Ammon's horn (tissue), 1 donor: Measurements from ENCODE around the gene OFD1.

ENCODE experiments used
- DNase-seq: peaks from one replicate; pipeline ENCODE4 v3.0.0-alpha.2; 2016; ENCODE audit warnings: low spot score

The OFD1 gene

DNA sequence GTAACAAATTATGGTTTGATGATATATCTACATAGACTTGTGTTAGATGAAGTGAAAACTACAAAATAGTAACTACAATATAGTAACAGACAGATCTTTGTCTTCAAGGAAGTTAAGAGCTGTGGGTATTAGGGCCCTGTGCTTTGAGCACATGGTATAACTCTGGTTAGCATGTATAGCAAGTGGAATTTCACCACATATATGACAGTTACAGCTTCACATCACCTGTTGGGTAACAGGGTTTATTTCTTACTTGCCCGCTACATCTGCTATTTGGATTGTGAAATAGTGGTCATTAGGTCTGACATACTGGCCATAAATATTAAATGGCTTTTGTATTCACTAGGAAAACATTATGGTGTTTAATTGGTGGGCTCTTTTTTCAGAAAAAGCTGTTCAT, 20.2 kb downstream of the OFD1 start:
- no peak for DNase-seq

DNA sequence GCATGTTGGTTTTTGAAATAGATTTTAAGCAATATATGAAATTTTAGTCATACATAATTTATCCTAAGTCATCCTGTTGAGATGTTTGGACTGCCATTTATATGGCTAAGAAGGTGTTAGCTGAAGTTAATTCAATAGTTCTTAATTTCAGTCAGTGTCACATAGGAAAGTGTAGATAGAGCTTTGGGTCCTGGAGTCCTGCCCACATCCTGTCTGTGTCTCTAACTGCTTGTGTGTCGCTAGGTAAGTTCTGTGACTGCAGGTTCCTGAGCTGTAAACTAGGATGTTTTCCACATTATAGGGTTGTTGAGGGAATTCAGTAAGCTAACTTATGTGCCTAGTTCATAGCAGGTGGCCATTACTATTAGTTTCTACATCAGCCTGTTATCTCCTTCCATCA, 20.7 kb downstream of the OFD1 start:
- DNase-seq, result no peak

DNA sequence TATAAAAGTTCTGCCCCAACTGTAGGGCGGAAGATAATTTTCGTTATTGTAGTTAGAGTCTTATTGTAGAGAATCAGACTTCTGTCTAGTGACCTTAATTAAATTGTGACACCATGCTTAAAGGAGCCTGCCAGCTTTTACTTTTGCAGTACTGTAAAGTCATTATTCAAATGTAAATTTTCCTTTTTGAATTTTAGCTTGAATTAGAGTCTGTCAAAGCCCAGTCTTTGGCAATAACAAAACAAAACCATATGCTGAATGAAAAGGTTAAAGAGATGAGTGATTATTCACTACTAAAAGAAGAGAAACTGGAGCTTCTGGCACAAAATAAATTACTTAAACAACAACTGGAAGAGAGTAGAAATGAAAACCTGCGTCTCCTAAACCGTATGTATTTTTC, 21.8 kb downstream of the OFD1 start:
- no peak for DNase-seq

DNA sequence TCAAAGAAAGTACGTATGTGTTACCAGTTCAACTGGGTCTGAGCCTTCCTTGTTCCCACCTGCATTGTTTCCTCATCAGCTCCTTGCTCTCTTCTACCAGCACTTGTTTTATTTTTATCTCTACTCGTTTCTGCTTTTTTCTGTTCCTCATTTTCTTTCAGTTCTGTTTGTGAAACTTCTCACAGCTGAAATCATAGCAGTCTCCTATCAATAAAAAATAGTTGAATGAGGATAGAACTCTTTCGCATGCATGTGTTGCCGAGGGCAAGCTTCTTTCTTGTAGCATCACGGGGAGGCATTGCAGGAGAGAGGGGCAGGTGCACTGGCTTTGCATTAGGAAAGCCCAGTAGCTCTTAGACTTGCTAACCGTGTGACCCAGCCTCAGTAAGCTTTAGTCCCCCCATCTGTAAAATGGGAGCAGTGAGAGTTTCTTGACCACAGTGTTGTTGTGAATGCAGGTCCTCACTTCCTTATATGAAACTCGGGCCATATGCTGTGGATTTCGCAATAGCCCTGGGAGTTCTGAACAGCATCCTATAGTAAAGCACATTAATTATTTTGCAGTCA, 24.7 kb downstream of the OFD1 start:
- no peak for DNase-seq

DNA sequence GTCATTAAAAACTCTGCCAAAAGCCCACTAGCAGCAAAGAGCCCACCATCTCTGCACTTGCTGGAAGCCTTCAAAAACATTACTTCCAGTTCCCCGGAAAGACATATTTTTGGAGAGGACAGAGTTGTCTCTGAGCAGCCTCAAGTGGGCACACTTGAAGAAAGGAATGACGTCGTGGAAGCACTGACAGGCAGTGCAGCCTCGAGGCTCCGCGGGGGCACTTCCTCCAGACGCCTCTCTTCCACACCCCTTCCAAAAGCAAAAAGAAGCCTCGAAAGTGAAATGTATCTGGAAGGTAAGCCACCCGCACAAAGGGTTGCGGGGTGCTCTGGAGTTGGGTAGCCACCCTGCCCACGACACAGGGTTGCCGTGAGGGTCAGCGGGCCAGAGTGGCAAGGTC, 25.9 kb downstream of the OFD1 start:
- no peak for DNase-seq

DNA sequence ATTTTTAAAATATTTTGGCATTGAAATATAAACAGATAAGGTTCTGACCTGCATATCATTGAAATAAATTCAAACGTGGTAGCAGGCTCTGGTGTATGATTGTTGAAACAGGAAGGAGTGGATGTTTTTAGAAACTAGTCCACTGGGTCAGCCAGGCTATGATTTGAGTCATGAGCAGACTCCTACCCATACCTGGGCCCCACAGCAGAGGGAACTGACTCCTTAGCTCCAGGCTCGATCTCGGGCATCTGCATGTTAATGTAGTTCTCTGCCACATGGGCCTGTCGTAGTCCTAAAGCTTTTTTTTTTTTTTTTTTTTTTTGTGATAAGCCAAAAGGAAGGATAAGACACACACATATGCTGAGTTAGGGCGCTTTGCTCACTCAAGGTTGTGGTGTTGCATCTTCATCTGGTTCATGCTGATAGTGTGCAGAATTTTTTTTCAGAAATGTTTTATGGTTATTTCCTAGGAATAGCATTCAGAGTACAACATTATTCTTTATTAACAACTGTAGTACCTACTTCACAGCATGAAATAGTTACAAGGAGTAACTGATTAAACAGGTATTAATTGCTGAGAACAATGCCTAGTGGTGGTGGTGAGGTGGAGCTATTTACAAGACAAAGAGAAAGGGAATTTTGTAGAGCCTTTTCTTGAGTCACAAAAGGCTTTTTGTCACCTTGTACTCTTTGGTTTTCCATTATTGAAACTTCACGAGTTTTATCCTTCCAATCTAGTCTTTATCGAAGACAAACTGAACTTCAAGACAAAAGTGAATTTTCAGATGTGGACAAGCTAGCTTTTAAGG, 27.3 kb downstream of the OFD1 start:
- DNase-seq, result no peak

DNA sequence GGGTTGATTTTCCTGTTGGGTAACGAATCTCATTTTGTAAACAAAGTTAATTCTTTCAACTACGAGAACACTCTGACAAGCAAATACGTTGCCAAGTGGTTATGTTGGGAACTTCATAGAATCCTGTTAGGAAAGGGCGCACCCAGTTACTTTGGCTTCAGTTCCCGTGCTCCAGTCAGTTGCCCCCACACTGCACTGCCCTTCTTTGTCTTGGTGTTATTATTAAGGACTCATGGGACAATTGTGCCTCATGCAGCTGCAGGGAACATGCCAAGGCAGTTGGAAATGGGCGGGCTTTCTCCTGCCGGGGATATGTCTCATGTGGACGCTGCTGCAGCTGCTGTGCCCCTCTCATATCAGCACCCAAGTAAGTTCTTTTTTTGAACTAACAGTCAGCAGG, 28.9 kb downstream of the OFD1 start:
- DNase-seq, result peak; percentile 64

DNA sequence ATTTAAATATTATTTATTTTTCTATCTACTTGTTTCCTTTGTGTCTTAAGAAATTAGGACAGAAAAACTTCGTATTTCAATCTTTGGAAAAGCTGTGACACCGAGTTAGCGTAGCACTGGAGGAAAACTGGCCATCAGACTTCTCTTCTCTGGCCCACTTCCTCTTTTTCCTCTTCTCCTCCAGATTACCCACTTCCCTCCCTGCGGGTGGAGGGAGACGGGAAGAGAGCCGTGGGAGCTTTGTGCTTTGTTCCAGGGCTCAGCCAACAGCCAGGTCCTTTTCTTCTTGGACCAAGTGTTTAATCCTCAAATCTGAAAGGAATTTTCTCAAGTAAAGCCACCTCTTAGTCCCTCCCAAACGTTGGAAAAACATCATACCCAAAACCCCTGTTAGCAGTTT, 29.7 kb downstream of the OFD1 start:
- DNase-seq, result peak; percentile 37

DNA sequence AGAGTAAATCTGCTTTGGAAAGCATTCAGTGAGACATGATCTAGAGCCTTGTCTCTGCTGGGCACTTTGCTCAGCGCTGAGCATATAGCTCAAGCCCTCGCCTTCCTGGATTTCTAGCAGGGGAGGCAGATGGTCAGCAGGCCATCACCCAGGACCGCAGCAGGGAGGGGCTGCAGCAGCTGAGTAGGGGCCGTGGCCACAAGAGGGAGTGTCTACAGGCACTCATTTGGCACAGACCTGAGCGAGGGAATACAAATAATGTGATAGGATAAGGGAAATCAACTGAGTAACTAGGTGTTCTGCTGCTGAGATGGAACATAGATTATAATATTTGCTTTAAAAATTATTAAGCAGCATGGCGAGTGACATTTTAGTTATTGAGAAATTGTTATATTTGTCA, 30.2 kb downstream of the OFD1 start:
- DNase-seq, result peak; percentile 72

DNA sequence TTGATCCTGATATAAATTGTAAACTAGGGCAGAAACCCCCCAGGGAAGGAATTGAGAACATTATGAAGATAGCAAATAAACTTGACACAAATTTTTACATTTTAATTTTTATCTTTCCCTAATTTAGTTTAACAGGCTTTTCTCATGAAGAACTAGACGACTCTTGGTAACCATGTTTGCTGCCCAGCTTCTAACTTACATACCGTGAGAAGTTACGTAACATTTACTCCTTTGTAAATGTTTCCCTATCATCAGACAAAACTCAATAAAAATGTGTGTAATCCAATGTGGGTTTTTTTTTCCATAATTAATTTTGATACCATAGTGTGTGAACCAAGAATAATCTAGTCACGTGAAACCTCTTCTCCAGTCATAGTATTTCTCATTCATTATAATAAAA, 34.4 kb downstream of the OFD1 start:
- no peak for DNase-seq

DNA sequence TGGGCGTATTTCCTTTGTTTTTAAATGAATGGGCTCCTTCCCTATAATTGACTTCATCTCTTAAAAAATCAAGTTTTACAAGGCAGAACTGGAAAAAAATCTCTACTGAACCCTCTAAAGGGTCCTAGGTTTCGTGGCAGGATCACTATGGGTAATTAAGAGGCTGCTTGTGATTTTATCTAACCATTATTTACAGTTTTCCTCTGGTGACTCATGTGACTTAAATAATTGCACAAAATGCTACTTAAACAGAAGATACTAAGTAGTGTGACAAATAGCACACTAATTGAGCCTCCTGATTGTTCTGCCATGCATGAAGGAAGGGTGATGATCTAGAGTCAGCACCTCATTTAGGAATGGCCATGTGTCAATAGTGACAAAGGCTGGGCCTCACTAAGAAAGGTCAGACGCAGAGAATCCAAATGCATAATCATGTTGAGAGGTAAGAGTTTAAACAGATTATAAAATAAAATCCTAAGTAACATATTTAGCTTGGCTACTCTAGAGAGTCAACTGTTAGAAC, 35.5 kb downstream of the OFD1 start:
- no peak for DNase-seq

DNA sequence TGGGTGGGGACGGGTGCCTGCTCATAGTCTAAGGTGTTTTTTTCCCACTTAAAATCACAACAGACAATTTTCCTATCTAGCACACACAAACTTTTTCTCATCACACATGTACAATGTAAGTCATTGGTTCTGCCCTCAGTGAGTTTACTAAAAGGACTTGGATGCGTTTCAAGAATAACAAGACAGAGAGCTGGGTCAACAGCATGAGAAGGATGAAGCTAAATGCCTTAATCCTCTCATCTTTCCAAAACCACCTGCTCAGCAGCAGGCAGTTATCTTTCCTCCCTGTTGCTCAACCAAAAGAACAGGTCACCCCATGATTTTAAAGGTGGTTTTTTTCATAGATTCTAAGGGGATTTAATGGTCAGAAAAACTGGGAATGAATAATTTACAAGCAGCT, 40.1 kb downstream of the OFD1 start:
- no peak for DNase-seq

DNA sequence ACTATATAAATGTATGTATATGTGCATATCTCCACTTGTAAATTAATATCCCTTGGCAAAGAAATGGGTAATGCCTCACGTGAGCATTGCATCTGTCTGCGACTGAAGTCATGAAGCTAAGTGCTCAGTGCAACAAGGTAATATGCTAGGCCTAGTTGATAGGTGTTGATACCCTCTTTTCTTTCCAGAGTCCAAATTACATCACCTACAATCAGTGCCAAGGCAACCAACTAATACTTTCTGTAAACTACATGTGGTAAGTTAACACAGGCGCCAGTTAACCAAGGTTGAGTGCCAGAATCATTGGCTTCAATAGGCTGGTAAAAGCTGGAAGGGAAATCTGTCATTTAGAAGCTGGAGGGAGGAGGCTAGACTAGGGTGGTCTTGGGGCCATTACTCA, 41.3 kb downstream of the OFD1 start:
- DNase-seq, result no peak

DNA sequence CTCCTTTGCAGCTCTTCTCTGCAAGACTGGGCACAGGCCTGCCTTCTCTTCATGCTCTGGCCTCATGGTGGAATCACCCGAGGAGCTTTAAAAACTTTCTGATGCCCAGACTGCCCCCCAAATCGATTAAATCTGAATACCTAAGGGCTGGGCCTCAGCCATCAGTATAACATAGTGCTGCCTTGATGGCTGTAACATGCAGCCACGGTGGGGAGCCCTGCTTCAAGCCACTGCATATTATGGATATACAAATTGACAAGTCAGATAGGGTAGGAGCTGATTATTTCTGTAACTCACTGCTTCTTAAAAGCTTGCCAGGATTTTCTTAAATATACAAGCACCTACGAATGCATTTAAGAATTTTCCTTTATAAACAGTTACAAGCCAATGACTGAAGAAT, 41.8 kb downstream of the OFD1 start:
- no peak for DNase-seq

DNA sequence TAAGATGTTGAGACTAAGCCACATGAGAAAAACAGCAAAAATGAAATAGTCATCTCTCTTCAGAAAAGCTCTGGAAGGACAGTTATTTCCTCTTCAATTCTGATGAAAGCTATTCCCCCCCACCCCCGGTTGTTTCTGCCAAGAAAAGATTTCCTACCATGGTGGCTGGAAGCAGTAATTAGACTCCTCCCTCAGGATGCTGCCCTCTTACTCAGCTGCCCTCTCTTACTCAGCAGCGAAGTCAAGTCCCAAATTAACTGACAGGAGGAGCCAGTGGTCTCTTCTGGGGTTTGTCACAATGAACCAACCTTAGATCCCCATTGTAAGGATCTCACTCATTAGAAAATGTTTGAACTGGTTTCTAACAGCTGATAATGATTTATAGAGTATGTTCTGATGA, 44.4 kb downstream of the OFD1 start:
- no peak for DNase-seq

DNA sequence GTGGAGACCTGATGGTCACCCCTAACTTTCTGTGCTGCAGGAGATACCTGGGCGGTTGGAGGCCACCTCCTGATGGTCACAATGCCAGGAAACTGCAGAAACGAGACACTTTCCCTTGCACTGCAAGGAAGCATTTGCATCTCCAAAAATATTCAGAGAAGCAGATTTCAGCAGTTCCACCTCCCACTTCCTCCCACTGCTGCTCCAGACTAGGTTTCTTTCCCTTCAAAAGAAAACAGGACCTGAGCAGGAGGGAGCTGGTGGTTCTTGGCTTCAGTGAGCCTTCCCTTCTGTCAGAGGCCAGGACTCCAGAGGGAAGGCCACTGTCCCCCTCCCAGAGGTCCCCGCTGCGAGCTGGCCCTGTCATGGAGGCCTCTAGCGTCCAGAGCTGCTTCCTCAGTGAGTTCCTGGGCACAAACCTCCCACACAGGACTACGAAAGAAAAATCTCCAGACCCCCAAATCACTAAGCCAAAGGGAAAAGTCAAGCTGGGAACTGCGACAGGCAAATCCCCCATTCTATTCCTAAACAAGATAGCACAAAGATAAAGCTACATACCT, 46.4 kb downstream of the OFD1 start:
- no peak for DNase-seq

DNA sequence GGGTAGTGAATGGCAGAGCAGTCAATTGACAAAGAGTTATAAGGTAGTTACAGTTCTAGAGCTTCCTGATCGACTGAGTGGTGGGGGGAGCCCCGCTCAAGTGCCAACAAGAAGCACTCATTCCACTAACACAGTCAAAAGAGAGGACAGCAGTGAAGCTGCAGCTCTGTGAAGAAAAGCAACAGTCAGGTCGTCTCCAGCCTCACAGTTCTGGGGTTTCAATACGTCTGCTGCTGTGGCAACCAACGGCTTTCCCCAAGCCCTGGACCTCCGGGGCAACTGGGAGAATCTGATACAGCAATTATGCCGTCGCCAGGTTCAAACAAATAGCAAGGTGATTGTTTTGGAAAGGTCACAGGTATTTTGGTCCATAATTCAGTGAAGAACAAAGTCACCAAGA, 51.5 kb downstream of the OFD1 start:
- DNase-seq, result no peak

DNA sequence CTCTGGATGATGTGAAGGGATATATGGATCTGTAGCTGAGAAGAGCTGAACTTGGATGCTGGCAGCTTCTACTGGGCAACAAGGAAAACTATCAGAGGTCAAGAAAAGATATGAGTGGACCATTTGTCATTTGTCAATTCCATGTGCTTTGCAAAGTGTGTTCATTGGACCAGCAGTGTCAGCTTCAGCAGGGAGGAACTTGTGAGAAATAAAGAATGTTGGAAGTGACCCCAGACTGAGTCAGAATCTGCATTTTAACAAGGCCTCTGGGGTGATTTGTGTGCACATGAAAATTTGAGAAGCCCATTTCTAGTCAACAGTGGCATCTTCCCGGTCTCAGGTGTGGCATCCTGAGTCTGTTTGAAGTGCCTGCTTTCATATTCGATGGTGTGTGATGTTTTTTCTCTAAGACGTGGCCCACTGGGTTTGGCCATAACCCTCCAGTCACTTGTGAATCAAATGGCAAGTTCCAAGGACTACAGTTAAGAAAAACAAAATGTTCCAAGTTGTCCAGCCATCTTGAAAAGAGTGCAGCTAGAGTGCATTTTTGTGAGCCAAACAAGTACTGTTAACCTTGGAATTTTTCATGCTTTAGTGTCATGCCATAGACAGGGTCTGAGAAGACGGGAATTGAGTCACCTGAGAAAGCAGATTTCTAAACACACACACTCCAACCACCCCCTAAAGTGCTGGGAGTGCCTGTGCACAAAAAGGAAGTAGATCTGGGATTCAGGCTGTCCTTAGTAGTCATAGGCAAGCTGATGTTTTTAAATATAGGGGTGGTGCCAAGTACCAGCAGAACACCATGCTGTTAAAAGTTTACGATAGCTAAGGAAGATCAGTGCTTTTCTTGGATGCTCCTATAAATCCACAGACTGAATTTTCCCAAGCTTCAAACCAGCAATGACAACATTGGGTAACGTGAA, 55.9 kb downstream of the OFD1 start:
- DNase-seq, result no peak

DNA sequence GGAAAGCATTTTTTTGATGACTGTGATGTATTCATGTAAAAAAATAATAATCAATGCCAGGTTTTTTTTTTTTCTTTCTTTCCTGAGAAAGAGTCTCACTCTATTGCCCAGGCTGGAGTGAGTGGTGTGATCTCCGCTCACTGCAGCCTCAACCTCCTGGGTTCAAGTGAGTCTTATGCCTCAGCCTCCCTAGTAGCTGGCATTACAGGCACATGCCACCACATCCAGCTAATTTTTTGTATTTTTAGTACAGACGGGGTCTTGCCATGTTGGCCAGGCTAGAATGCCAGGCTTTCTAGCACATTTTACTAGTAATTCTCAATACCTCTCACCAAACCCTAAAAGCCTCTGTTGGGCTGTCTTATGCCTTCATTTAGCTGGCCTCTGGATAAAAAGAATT, 56.6 kb downstream of the OFD1 start:
- no peak for DNase-seq

DNA sequence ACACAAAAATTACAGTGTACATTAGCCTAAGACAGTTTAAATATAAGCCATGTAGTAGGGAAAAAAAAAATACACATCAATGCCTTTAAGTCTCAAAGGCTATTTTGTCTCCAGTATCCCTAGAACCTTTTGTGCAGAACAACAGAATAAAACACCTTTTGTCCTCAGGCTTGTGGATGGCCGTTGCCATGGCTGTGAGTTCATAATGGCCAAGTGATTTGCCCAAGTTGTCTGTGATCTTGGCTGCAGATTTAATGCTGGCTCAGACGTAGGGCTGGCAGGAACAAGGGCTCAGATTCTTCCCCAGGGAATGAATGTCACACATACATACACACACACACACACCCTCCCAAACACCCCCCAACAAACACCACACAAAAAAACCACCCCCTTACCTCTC, 57.0 kb downstream of the OFD1 start:
- peak; percentile 88 for DNase-seq

DNA sequence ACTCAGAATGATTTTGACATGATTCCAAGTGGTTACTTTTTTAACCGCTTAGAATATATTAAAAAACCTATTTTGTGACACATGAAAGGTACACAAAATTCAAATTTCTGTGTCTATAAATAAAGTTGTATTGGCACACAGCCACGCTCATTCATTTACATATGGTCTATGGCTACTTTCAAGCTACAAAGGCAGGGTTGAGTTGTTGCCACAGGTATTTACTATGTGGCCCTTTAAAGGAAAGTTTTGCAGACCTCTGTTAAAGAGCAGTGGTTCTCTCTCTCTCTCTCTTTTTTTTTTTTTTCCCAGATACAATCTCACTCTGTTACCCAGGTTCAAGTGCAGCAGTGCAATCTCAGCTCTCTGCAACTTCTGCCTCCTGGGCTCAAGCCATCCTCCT, 59.3 kb downstream of the OFD1 start:
- no peak for DNase-seq

DNA sequence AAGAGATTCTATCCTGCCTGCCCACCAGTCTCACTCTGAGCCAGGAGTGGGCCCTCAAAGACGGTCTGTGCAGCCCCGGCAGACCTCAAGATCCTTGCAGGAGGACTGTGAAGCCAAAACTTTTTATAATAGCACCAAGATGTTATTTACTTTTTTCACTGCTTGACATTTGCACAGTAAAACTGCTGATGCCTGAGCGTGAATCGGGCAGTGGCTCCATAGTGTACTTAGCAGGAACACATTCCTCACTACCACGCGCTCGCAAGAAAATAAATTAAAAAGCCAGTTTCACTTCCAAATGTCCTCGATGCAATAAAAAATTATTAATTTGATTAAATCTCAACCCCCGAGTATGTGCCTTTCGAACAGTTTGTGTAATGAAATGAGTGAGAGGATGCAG, 59.9 kb downstream of the OFD1 start:
- DNase-seq, result no peak
